K562 (cell line): ENCODE measurements around the gene TANGO6. TPM values are rescaled to one million over a fixed set of nuclear protein-coding genes. Genes with fewer than 3 reads are reported as not detected.

Experiments used
- EP300 ChIP-seq: IDR thresholded peaks from 2 replicates; pipeline ENCODE4 v1.6.1; 2012; ENCODE audit warnings: low read length, improper control_type of control experiment
- FIP1L1 ChIP-seq: fragments of 200-400 bp; formaldehyde crosslinking; IDR thresholded peaks from 2 replicates; pipeline ENCODE4 v1.6.1; 2018; ENCODE audit warnings: mild to moderate bottlenecking, low read depth, low read length; ENCODE audit not compliant: poor library complexity, severe bottlenecking
- FOXO4 ChIP-seq: fragments of 450-650 bp; formaldehyde crosslinking; IDR thresholded peaks from 2 replicates; pipeline ENCODE4 v1.4.0; 2020; ENCODE audit warnings: mild to moderate bottlenecking, moderate library complexity
- HCFC1 ChIP-seq: IDR thresholded peaks from 2 replicates; pipeline ENCODE4 v1.6.1; 2012; ENCODE audit warnings: low read depth, low read length, improper control_type of control experiment
- HIVEP1 ChIP-seq: fragments of 250-450 bp; sonication (Bioruptor Pico); IDR thresholded peaks from 2 replicates; pipeline ENCODE4 v1.4.0; 2020; ENCODE audit warnings: mild to moderate bottlenecking
- HNRNPH1 ChIP-seq: fragments of 200-400 bp; formaldehyde crosslinking; optimal IDR thresholded peaks from 2 replicates; pipeline ENCODE3; 2017; ENCODE audit warnings: low read depth, mild to moderate bottlenecking, low read length, moderate library complexity
- HOXB6 ChIP-seq: fragments of 250-450 bp; sonication (Bioruptor Pico); IDR thresholded peaks from 2 replicates; pipeline ENCODE4 v1.5.1; 2022; ENCODE audit warnings: mild to moderate bottlenecking, borderline replicate concordance
- MAZ ChIP-seq, 2 experiments: fragments of 450-650 bp in 1 of 2; sonication (generic) in 1 of 2; formaldehyde crosslinking; IDR thresholded peaks in 1 of 2; conservative IDR thresholded peaks in 1 of 2; 2 replicates each; pipeline versions ENCODE4 v1.4.0 to v1.5.0; 2020; ENCODE audit warnings: mild to moderate bottlenecking in 1 of 2, missing genetic modification reagents in 1 of 2
- NRF1 ChIP-seq, 2 experiments: fragments of 450-650 bp; IDR thresholded peaks in 1 of 2; conservative IDR thresholded peaks in 1 of 2; 2 replicates each; pipeline ENCODE4 v1.6.1; 2014; ENCODE audit warnings: mild to moderate bottlenecking in 2 of 2
- RREB1 ChIP-seq: fragments of 250-450 bp; sonication (Bioruptor Pico); IDR thresholded peaks from 2 replicates; pipeline ENCODE4 v1.4.0; 2020
- SAP30 ChIP-seq: fragments of 200-600 bp; sonication (generic); IDR thresholded peaks from 2 replicates; pipeline ENCODE4 v1.6.1; 2012; ENCODE audit warnings: borderline replicate concordance, low read depth, mild to moderate bottlenecking, moderate library complexity, low read length, control low read depth, inconsistent platforms; ENCODE audit not compliant: insufficient read depth, poor library complexity, severe bottlenecking
- SLC30A9 ChIP-seq: fragments of 250-450 bp; sonication (Bioruptor Pico); IDR thresholded peaks from 2 replicates; pipeline ENCODE4 v1.8.0; 2022; ENCODE audit warnings: mild to moderate bottlenecking, moderate library complexity
- SRSF3 ChIP-seq: fragments of 200-400 bp; formaldehyde crosslinking; IDR thresholded peaks from 2 replicates; pipeline ENCODE4 v1.6.1; 2016; ENCODE audit warnings: mild to moderate bottlenecking, low read length, moderate library complexity; ENCODE audit not compliant: insufficient read depth
- TBP ChIP-seq: optimal IDR thresholded peaks from 2 replicates; pipeline ENCODE3; 2011; ENCODE audit warnings: low read depth, low read length, improper control_type of control experiment
- UBTF ChIP-seq, 2 experiments: IDR thresholded peaks; 2 replicates each; pipeline ENCODE4 v1.6.1; 2012; ENCODE audit warnings: improper control_type of control experiment in 2 of 2, low read depth in 2 of 2, low read length in 2 of 2, borderline replicate concordance in 1 of 2
- XRCC4 ChIP-seq: IDR thresholded peaks from one replicate; pipeline ENCODE4 v1.6.1; 2011; ENCODE audit not compliant: insufficient read depth, insufficient read length; ENCODE audit errors: extremely low read depth
- ZNF561 ChIP-seq: fragments of 450-650 bp; formaldehyde crosslinking; conservative IDR thresholded peaks from 2 replicates; pipeline ENCODE4 v1.4.0; 2020; ENCODE audit warnings: mild to moderate bottlenecking, moderate library complexity
- polyA plus RNA-seq, 8 experiments: library from polyadenylated mRNA; depleted of rRNA in 4 of 8; stranded (reverse) in 5 of 8; unstranded in 3 of 8; fragments of >200 nt; fragmentation: Nextera tagmentation in 2 of 8; fragmentation: Illumina TruSeq in 1 of 8; extraction: Ambion mirVana in 2 of 8; extraction: Trizol in 1 of 8; gene quantifications; 2 replicates each; pipeline versions ENCODE4 v1.2.1 to v1.2.3, GENCODE V29; 2011 to 2014; ENCODE audit warnings: inconsistent platforms in 1 of 8, missing spikeins in 1 of 8
- total RNA-seq, 7 experiments: library from RNA; depleted of rRNA in 6 of 7; stranded (reverse); fragments of >200 nt in 6 of 7; fragmentation: Illumina TruSeq in 2 of 7; extraction: Trizol in 2 of 7; gene quantifications; 2 replicates each; pipeline versions ENCODE4 v1.2.1 to v1.2.3, GENCODE V29; 2011 to 2021; ENCODE audit warnings: low replicate concordance in 1 of 7

Gene TANGO6
- total and polyA plus RNA-seq, 9 of the 15 experiments (the other 6 are each of a cell fraction or from before 2014, with no cell fraction given), result 1.6 to 15.2 (median 9.6) TPM

- TF ChIP-seq ZNF561 (no peak), FIP1L1 (peak; percentile 24), HCFC1 (peak; percentile 76), HOXB6 (no peak), FOXO4 (CRISPR knock-in tag) (no peak), TBP (peak; percentile 66), UBTF (IDR thresholded peaks at IDR 0.05; ENCODE audit: borderline replicate concordance in 1 of 2, low read depth in 2 of 2, low read length in 2 of 2) (0 out of 4 replicates have a peak, but pooled peaks of 1 of the 2 experiments have one; percentile 20), SAP30 (peak; percentile 96), MAZ (CRISPR knock-in tag; conservative IDR thresholded peaks at IDR 0.05 in 1 of 2, IDR thresholded peaks at IDR 0.05 in 1 of 2) (peak in 1 of 2 experiments; percentile 87; a peak in 2 of 4 replicates), XRCC4 (no peak), EP300 (no peak), RREB1 (no peak), HNRNPH1 (no peak), NRF1 (conservative IDR thresholded peaks at IDR 0.05 in 1 of 2, IDR thresholded peaks at IDR 0.05 in 1 of 2) (peak; percentile 87 to 89), SRSF3 (no peak), HIVEP1 (CRISPR knock-in tag) (no peak), SLC30A9 (no peak)
Observed at GRCh38 chr16:69132424-69133252, 289.3 kb downstream of the TANGO6 start, which contains the start of the genes CHTF8 and UTP4 (continued).
